ENCODE results near the gene EFCAB7. TPM values are rescaled to one million over a fixed set of nuclear protein-coding genes. Genes with fewer than 3 reads are reported as not detected.

The EFCAB7 gene
- total and polyA plus RNA-seq, 2 of the 13 experiments (the other 11 are each of a cell fraction or from before 2014, with no cell fraction given), result 1.7 to 5.4 TPM

DNA sequence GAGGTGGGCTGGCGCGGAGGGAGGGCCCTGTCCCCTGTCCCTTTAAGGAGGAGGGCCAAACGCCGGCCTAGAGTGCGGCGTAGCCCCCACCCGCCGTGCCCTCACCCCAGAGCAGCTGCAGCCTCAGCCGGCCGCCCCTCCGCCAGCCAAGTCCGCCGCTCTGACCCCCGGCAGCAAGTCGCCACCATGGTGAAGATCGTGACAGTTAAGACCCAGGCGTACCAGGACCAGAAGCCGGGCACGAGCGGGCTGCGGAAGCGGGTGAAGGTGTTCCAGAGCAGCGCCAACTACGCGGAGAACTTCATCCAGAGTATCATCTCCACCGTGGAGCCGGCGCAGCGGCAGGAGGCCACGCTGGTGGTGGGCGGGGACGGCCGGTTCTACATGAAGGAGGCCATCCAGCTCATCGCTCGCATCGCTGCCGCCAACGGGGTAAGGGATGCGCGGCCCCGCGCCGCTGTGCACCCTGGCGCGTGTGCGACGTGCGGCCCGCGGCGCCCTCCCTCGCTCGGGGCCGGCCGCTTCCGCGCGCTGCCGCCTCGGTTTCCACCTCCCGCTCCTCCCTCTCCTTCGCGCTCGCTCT is 70.1 kb downstream of the EFCAB7 start, which contains the start of gene PGM1 (continued):
- TF ChIP-seq YY1 (IDR thresholded peaks at IDR 0.05; ENCODE audit: insufficient read depth, insufficient replicate concordance, low read depth, low read length) (no peak), GZF1 (CRISPR knock-in tag; IDR thresholded peaks at IDR 0.05) (no peak; the same call in 1 of the 2 replicates), ZNF737 (CRISPR knock-in tag; IDR thresholded peaks at IDR 0.05; ENCODE audit: borderline replicate concordance) (no peak), ZNF687 (CRISPR knock-in tag; IDR thresholded peaks at IDR 0.05) (peak; percentile 86), ZSCAN31 (CRISPR knock-in tag; IDR thresholded peaks at IDR 0.05; ENCODE audit: low read depth) (peak; percentile 92; the same call in 1 of the 2 replicates), MAZ (IDR thresholded peaks at IDR 0.05; ENCODE audit: borderline replicate concordance, low read depth, low read length) (no peak), MAZ (CRISPR knock-in tag; IDR thresholded peaks at IDR 0.05; ENCODE audit: low read depth) (peak; percentile 71; the same call in 1 of the 2 replicates), ZMYM3 (CRISPR knock-in tag; IDR thresholded peaks at IDR 0.05) (peak; percentile 50), TCF7L2 (IDR thresholded peaks at IDR 0.05; ENCODE audit: low read depth, low read length) (no peak), ZNF382 (CRISPR knock-in tag; IDR thresholded peaks at IDR 0.05; ENCODE audit: borderline replicate concordance) (no peak), ZNF407 (CRISPR knock-in tag; IDR thresholded peaks at IDR 0.05; ENCODE audit: not compliant biosample characterization) (peak; percentile 70), ZNF780A (CRISPR knock-in tag; IDR thresholded peaks at IDR 0.05) (peak; percentile 49; the same call in 1 of the 2 replicates), RBM39 (IDR thresholded peaks at IDR 0.05; ENCODE audit: low read depth, low read length, poor library complexity, severe bottlenecking) (no peak), SRY (CRISPR knock-in tag; IDR thresholded peaks at IDR 0.05) (0 out of 2 replicates have a peak, but pooled peaks have one; percentile 21), ZNF614 (CRISPR knock-in tag; IDR thresholded peaks at IDR 0.05; ENCODE audit: borderline replicate concordance) (0 out of 2 replicates have a peak, but pooled peaks have one; percentile 24), NFATC3 (CRISPR knock-in tag; IDR thresholded peaks at IDR 0.05) (no peak), FOXA3 (CRISPR knock-in tag; IDR thresholded peaks at IDR 0.05) (no peak; the same call in 1 of the 2 replicates)
